ENCODE results near the gene PNLDC1. TPM values are rescaled to one million over a fixed set of nuclear protein-coding genes. Genes with fewer than 3 reads are reported as not detected.

The PNLDC1 gene
- total and polyA plus RNA-seq, 2 experiments from 2014 or later = not detected

GRCh38 chr6:159858259-159858658 is 58.2 kb downstream of the PNLDC1 start:
- no peaks in the 10 kb centered on the region for H3K79me2 ChIP-seq (replicated peaks; ENCODE audit: insufficient read depth)
- H3K4me3 ChIP-seq = no peak overlapping the region
- H3K4me1 ChIP-seq (ENCODE audit: insufficient read depth) = no peaks in the 10 kb centered on the region
- no peaks in the 10 kb centered on the region for H3K4me1 Mint-ChIP-seq
- H3K9me2 ChIP-seq (ENCODE audit: insufficient read depth) = no peaks in the 10 kb centered on the region
- no peak overlapping the region for H3K27ac Mint-ChIP-seq
- H3K9me3 Mint-ChIP-seq = no peaks in the 10 kb centered on the region
- H3K27me3 ChIP-seq (ENCODE audit: insufficient read depth) = no peaks in the 10 kb centered on the region
- no peaks in the 10 kb centered on the region for H4K20me1 ChIP-seq (replicated peaks; ENCODE audit: insufficient read depth)
- H3K36me3 Mint-ChIP-seq (ENCODE audit: low read depth) = no peaks in the 10 kb centered on the region
- no peaks in the 10 kb centered on the region for H3F3A ChIP-seq (replicated peaks; ENCODE audit: low read depth)
- H3K36me3 ChIP-seq (ENCODE audit: insufficient read depth) = no peaks in the 10 kb centered on the region
- DNase-seq (ENCODE audit: low spot score) (no peak), ATAC-seq (no peak)
- H3K27ac ChIP-seq (ENCODE audit: low read depth) = no peak overlapping the region
- no peak for TF ChIP-seq ZNF331 (CRISPR knock-in tag; IDR thresholded peaks at IDR 0.05; ENCODE audit: low read depth)
- TF ChIP-seq ZNF462 (CRISPR knock-in tag; IDR thresholded peaks at IDR 0.05) = no peak
- TF ChIP-seq EZH2 (IDR thresholded peaks at IDR 0.05; ENCODE audit: low read depth, unreplicated experiment) = no peak
- no peak for TF ChIP-seq NANOG (IDR thresholded peaks at IDR 0.05; ENCODE audit: borderline replicate concordance)
- no peak overlapping the region for H3K4me3 Mint-ChIP-seq
- no peaks in the 10 kb centered on the region for H3K27me3 Mint-ChIP-seq (ENCODE audit: insufficient read depth, low read depth, poor library complexity)
- H2AFZ ChIP-seq = no peak overlapping the region
- H3K4me2 ChIP-seq = no peak overlapping the region

DNA sequence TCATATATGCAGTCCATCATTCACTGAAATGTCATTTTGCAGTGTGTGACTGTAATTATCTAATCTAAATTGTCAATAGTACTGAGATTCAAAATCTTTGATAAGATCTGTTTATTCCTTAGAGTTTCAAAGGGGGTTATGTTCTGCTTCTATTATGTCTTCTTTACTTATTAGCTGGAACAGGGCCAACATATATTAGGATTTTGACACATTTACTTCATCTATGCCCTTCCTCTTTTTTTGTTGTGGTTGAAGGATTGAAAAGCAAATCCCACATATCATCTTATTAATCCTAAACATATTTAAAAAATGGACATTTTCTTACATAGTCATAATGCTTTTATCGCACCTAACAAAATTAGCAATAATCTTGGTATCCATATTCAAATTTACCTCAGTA is 60.4 kb downstream of the PNLDC1 start:
- DNase-seq (ENCODE audit: low spot score) = no peak
- no peaks in the 10 kb centered on the region for H3K4me1 ChIP-seq (ENCODE audit: insufficient read depth)
- no peak overlapping the region for H3K4me2 ChIP-seq
- Mint-ChIP-seq H3K9me3 (no peaks in the 10 kb centered on the region), H3K27ac (no peak overlapping the region), H3K4me1 (no peaks in the 10 kb centered on the region), H3K36me3 (ENCODE audit: low read depth) (no peaks in the 10 kb centered on the region), H3K27me3 (ENCODE audit: insufficient read depth, low read depth, poor library complexity) (peaks cover 2% of the 10 kb centered on the region), H3K4me3 (no peak overlapping the region)
- no peaks in the 10 kb centered on the region for H3F3A ChIP-seq (replicated peaks; ENCODE audit: low read depth)
- no peaks in the 10 kb centered on the region for H3K79me2 ChIP-seq (replicated peaks; ENCODE audit: insufficient read depth)
- H3K9me2 ChIP-seq (ENCODE audit: insufficient read depth) = no peaks in the 10 kb centered on the region
- H3K27ac ChIP-seq (ENCODE audit: low read depth) = no peak overlapping the region
- ATAC-seq = no peak
- H2AFZ ChIP-seq = no peak overlapping the region
- no peak for TF ChIP-seq STAT1 (IDR thresholded peaks at IDR 0.05; ENCODE audit: unreplicated experiment)
- no peak overlapping the region for H3K4me3 ChIP-seq
- H3K27me3 ChIP-seq (ENCODE audit: insufficient read depth) = no peaks in the 10 kb centered on the region
- H4K20me1 ChIP-seq (replicated peaks; ENCODE audit: insufficient read depth) = no peaks in the 10 kb centered on the region
- H3K36me3 ChIP-seq (ENCODE audit: insufficient read depth) = no peaks in the 10 kb centered on the region

Measured in GM23338 (cell line).